Cortex of kidney (tissue), 1 donor: ENCODE results near the gene CCP110.
"Not testable (repeated sequence)": the region's sequence is repeated elsewhere in the genome, so short reads cannot be mapped to it uniquely, and the experiment has no call there.

Experiments used
- DNase-seq: peaks from one replicate; lab custom pipeline; 2025; lab: John Stamatoyannopoulos, UW

The CCP110 gene

DNA sequence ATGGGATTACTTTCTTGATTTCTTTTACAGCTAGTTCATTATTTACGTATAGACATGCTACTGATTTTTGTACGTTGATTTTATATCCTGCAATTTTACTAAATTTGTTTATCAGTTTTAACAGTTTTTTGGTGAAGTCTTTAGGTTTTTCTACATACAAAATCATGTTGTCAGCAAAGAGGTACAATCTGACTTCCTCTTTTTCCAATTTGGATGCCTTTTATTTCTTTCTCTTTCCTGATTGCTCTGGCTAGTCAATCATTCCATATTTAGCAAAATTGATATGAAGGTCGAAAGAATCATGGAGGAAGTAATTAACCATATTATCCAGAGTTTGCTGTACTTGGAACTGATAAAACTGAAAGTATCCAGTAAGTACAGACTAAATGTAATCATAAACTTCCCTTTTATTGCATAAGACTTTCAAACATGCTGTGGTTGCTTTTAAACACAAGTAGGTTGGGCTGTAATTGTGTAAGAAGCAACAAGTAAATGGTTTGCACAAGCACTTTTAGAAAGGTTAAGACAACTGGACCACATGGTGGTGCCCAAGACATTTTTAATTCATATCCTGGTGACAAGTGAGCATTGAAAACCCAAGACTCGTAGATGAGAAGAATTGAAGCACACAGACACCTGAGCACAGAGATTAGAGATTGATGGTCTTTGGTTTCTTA lies 10.2 kb upstream of the CCP110 start:
- DNase-seq = no peak

DNA sequence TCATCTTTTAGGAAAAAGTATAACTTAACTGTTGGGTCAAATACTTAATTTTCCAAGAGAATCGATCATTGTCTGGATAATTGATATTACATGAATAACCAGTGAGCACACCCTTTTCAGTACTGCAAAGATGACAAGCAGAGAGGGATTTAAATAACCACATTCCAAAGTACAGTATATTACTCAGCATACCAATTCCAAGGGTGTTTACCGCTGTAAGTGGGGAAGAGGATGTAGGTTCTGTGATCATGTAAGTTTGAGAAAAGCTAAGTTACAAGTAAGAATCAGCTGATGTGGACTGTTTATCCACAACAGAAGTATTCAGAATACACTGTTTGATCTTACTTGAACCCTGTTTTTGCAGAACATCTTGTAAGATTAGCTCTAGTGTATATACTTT lies 8.0 kb upstream of the CCP110 start:
- DNase-seq = no peak

DNA sequence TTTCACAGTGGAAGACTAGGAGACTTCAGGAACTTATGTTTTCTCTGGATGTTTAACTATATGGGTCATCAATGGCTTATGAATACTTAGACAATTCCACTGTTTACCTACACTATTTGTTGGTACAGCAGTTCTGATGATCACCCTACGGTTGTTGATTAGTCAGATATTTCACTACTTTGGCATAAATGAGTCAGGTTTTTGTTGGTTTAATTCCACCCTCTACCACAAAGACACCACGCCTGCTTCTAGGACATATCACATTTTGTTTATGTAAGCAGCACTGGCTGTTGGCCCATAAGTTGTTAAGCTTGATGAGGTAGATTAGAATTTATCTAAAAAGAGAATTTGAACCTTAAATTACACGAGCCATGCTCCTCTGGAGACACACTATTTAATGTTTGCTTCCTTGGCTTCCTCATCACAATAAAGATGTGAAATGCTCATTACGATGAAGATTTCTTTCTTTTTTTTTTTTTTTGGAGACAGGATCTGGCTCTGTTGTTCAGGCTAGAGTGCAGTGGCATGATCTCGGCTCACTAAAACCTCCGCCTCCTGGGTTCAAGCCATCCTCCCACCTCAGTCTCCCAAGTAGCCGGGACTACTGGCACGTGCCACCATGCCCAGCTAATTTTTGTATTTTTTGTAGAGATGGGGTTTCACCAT lies 6.2 kb upstream of the CCP110 start:
- DNase-seq = no peak

DNA sequence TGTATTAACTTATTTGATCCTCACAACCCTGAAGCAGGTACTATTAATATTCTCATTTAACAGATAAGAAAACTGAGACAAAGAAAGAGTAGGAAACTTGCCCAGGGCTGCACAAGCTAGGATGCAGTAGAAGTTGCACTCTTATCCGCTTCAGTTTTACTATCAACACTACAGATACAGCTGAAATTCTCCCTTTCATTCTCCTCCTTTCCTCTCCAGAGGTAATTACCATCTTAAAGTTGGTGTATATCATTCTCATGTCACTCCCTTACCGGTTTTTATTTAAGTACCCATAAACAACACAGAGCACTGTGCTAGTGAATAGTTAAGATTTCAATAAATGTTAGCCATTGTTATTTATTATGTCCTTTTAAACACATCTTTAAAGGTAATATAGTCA lies 5.4 kb upstream of the CCP110 start:
- no peak for DNase-seq

DNA sequence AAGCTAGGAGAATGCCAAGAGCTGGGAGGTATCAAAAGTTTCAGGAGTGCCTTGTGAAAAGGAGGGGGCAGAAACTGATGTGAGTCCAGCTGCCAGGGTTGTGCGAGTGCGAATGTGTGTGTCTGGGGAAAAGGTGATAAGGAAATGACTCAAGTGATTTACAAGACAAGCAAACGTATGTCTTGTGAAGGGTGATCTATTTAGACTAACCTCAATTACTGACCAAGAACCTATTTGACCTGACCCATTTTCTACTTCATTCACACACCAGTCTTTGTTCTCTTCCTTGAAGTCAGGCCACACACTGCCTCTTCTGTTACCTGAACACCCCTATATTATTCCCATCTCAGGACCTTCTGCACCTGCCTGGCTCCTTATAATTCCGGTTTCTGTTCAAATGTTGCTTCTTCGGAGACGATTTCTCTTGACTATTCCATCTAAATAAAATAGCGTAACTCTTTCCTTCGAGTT lies 2.8 kb upstream of the CCP110 start:
- no peak for DNase-seq

DNA sequence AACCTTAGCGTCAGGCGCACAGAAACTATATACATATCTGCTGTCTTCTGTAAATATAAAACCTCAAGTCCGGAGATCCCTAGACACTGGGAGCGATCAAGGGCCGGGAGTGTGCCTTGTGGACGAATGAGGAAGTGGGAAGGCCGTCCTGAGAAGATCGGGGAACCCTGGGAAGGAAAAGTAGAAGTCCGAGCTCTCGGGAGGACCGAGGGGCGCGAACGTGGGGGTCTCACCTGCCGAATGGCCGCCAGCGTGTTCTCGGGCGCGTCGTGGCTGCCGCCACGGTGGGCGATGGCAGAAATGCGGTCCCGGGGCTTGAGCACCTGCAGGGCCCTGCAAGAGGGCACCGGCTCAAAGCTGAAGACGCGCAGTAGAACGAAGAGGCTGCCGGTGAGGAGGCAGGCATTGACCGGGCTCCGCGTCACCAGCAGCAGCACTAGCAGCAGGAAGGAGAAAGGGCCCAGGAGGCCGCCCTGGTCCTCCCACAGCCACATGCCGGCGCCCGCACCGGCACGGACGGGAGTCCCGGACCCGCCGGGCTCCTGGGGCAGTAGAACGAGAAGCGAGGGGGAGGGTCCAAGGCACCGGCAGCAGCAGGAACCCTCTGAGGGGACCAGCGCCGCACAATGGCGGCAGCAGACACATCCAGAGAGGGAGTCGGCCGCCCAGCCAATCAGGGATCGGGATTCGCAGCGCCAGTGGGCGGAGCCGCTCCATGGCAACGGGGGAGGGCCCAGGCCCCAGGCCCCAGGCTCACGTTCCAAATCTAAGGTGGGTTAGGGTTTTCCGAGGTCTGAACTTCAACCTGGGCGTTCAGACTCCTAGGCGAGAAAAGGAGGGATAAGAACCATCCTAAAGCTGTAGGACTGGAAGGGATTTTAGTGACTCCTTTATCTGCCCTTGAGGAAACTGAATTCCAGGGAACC lies 2.0 kb upstream of the CCP110 start, which contains the start of gene GDE1:
Gene GDE1 (minus strand): TSS at position 628 of the 926 bp plus-strand sequence. CDS start 134 bp downstream, at position 494.
- no peak for DNase-seq

DNA sequence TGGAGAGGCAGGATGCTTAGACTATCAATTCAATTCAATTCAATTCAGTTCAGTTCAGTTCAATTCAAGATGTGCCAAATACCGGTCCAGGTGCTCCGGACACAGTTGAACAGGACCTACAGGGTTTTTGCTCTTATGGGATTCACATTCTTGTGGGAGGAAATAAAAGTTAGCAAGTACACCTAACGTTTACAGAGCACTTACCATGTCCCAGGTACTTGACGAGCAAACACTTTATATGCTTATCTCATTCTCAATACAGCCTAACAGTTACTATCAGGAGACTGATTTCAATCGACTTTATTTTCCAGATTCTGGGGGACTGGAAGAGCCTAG lies 1.4 kb upstream of the CCP110 start:
- no peak for DNase-seq

DNA sequence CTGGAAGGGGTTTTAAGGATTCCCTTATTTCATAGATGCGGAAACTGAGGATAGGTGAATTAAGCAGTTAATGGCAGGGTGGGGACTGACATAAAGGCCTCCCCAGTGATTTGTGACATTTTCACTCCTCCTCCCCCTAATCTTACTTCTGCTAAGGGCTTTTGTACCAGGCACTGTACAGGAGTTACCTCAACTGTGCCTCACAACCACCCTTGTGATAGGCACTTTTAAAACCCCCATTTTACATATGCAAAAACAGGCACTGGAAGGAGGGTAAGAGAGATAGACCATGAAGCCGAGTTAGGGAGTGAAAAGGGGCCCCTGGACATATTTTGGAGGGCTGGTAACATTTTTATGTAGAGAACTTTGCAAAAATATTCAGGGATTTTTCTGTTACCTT lies 982 bp upstream of the CCP110 start:
- no peak for DNase-seq

DNA sequence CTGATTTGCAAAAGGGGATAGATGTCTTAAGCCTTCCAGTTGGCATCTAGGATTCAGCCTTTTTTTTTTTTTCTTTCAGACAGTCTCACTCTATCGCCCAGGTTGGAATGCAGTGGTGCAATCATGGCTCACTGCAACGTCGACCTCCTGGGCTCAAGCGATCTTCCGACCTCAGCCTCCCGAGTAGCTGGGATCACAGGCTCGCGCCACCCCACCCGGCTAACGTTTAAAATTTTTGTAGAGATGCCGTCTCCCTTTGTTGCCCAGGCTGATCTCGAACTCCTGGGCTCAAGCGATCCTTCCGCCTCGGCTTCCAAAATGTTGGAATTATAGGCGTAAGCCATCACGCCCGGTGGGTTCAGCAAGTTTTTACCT lies 571 bp upstream of the CCP110 start:
- DNase-seq = no peak

DNA sequence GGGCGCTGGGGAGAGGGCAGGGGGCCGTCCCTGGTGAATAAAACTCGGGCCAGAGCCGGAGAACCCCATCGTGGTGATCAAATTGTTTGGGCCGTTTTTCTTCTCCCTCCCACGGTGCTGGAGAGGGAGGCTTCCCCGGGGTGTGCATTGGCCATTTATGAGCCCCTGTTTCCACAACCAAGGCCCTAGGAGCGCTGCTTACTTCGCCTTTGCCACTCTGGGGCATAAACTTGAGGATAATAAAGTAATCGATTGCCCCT lies 544 bp downstream of the CCP110 start:
- no peak for DNase-seq

DNA sequence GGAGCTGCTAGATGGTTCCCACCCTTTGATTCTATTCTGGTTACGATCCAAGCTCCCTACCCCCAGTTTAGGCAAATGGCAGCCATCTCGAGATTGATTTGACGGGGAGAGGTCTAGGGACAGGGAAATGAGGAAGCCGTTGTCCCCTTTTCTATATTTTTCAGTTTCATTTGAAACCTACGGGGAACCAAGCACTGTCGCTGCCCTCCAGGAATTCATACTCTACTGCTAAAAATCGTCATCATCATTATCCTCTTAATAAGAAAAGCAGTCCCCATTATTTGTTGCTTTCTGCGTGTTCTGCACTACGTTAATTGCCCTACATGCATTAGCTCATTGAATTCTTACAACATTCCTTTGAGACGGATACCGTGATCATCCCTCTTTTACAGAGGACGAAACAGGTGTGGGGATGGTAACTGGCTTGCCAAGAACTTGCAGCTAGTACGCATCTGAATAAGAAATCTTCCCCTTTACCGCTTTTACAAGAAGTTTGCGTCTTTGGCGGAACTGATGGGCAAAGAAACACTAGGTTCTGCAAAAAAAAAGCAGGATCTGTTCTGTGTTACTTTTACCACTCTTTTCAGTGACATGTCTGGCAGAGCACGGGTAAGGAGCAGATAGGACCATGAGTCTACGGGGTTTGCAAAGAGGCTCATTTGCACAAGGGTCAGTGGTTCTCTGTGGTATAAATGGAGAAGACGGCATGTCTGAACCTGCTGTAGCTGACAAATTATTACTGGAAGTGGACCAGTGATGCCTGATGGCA lies 1.1 kb downstream of the CCP110 start:
- DNase-seq = no peak

DNA sequence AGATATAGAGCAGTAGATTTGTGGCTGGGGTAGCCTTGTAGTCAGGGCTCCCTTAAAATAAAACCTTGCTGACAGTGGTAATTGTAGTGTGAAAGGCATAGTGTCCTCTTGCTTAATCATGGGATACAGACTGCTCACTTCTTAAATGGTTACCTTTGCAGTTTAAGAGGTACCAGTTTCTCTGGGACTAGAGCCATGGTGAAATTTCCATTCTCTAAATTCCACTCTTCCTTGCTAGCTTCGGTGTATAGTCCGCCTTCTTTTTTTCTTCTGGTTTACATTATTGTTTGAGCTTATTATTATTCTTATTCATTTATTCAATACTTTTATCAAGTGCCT lies 1.6 kb downstream of the CCP110 start:
- DNase-seq = no peak

DNA sequence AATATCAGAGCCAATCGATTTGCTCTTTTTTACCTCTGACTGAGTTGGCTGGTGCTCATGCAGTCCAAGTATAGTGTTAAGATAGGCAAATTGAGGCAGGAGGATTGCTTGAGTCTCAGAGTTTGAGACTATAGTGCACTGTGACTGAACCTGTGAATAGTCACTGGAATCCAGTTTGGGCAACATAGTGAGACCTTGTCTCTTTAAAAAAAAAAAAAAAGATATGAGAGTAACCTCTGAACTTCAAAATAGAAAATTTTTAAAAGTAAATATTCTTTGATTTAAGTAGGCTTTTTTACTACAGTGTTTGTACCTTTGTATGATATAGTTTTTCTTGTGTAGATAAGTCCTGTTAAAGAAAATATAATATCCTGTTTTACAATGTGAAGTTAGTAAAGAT lies 3.4 kb downstream of the CCP110 start:
- DNase-seq = no peak

DNA sequence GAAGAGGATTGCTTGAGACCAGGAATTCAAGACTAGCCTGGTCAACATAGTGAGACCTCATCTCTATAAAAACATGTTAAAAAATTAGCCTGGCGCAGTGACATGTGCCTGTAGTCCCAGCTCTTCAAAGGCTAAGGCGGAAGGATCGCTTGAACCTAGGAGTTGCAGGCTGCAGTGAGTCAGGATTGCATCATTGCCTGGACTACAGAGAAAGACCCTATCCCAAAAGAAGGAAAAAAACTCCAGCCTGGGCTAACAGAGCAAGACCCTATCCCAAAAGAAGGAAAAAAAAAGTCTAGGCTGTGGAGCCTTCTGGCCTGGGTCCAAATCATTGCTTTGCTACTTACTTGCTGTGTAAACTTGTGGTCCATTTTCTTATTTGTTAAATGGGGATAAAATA lies 4.9 kb downstream of the CCP110 start:
- no peak for DNase-seq

DNA sequence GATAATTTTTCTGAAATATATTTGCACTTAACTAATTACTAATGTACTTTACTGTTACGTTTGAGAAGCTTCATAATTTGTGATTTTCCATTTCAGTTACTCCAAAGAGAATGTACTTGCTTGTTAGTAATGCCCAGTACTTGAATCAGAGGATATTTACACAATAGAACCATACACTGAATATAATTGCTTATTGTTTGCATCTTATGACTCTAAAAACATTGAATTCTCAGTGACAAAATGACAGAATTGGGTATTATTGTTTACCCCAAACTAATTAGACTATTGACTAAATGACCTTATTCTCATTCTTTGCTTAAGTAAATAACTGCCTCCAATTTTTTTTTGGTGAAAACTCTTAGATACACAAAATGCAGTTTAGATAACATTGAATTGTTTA lies 8.9 kb downstream of the CCP110 start:
- DNase-seq = no peak

DNA sequence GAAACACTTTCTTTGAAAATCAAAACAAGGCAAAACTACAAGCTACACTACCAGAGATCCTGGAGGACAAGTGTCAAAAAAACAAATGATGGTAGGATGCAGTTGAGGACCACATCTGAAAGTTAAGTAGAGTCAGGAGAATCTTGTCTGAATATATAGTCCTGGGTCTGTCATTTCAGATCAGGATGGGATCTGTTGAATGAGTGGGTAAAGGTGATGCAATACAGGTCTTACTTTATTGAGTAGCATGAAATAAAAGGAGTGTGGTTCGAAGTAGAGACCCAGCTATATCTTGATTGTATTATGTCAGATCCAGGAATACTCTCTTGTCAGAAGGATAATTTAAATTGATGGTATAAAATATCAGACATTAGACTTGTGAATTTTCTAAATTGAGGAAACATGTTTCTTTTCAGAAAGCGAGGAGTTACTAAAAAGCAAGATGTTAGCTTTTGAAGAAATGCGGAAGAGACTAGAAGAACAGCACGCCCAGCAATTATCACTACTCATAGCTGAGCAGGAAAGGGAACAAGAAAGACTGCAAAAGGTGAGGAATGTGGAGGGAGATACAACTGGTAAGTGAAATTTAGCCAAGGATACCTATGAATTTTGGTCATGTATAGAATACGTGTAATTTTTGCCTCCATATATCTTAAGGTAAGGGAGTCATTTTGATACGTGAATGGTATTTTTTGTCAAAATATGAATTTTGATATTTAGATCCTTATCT lies 16.7 kb downstream of the CCP110 start:
- no peak for DNase-seq

DNA sequence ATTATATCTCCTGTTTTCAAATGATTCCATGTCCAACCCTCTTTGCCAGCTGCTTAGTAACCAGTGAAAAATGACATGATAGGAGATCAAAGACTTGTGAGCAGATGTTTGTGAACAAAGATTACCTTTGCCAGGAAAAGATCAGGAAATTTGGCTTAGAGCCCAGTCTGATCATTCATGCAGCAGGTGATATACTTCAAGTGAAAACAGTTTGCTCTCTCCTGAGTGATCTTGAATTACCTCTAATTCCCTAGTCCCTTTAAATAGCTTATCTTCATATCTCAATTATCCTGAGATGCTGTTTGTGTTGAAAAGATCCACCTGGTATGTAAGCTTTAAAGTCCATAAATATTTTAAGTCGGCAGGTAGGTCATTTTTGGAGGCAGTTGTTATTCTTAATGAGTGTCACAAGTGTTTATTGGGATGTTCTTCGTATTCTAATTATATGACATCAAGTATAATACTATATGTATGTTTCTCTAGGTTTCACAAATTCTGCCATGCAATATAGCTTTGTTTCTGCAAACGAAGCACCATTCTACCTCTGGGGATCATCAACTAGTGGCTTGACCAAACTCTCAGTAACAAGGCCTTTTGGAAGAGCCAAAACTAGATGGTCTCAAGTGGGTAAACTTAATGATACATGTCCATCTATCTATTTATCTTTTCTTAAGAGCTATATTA lies 18.5 kb downstream of the CCP110 start:
- no peak for DNase-seq

DNA sequence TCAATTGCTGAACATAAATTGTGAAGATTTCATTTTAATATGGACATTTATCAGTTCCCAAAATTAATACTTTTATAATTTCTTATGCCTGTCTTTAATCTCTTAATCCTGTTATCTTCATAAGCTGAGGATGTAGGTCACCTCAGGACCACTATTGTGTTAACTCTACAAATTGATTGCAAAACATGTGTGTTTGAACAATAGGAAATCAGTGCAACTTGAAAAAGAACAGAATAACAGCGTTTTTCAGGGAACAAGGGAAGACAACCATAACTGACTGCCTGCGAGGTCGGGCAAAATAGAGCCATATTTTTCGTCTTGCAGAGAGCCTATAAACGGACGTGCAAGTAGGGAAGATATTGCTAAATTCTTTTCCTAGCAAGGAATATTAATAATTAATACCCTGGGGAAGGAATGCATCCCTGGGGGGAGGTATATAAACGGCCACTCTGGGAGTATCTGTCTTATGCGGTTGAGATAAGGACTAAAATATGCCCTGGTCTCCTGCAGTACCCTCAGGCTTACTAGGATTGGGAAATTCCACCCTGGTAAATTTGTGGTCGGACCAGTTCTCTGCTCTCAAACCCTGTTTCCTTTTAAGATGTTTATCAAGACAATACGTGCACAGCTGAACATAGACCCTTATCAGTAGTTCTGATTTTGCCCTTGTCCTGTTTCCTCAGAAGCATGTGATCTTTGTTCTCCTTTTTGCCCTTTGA lies 19.7 kb downstream of the CCP110 start:
- not testable (repeated sequence) for DNase-seq

DNA sequence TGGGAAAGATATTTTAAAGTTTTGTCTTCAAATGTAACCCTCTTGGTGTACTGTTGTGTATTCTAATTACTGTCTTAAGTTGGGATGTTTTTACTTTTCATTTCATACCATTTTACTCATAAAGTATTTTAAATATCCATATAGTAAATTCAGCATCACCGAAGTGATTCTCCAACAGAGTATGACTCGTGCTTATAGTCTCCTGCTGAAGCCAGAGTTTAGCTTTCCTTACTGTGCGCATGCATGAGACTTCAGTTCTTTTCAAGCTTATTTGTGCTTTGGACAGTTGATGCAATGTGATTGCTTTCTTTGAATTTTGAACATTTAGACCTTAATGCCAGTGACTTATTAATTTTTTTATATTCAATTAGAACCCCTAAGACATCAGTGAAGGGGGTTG lies 24.4 kb downstream of the CCP110 start:
- DNase-seq = no peak

DNA sequence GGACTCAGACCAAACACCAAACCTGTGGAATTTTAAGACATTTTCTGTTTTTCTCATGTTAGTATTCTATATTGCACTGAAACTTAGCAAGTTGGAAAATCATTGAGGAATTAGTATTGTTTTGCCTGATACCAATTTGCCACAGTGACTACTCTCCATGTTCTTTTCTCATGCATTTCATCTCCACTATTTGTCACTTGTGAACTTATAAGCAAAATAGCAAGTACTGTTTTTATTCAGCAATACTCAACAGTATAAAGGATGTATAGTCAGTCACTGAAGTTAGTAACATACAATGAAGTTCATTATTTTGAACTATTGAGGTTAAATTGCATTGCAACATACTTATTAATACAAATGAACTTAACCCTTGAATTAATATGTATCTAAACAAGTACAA lies 25.9 kb downstream of the CCP110 start:
- DNase-seq = no peak
